Endothelial cell of umbilical vein (primary cell): ENCODE measurements around the gene SPINK13. TPM values are rescaled to one million over a fixed set of nuclear protein-coding genes. Genes with fewer than 3 reads are reported as not detected.

ENCODE experiments used
- BruUV-seq: library from RNA; stranded (reverse); fragments of 400-500 nt; replicated peaks from 2 replicates; lab custom pipeline; 2021; lab: Mats Ljungman, UMichigan
- CTCF ChIA-PET: fragments of 300-600, 350-600 bp; sonication (Branson Sonifier 250); formaldehyde crosslinking; loops from one replicate; lab custom pipeline; 2021; ENCODE audit warnings: antibody characterized with exemption, inconsistent platforms; lab: Charles Lee
- POLR2A ChIA-PET: fragments of 300-600, 350-600 bp; sonication (Branson Sonifier 250); formaldehyde crosslinking; loops from one replicate; lab custom pipeline; 2021; ENCODE audit warnings: antibody characterized with exemption, inconsistent platforms; lab: Charles Lee
- DNase-seq: peaks from one replicate; pipeline ENCODE4 v3.0.0-alpha.2; 2011; ENCODE audit warnings: low read depth, low spot score
- FAIRE-seq: peaks from 2 replicates; lab custom pipeline; 2011; peaks lifted over from hg19 to GRCh38; lab: Jason Lieb, UNC
- H2AFZ ChIP-seq: 2 replicates; pipeline ENCODE4 v1.6.0; 2012; ENCODE audit warnings: low read depth, low read length, control low read depth, inconsistent platforms
- H3K27ac ChIP-seq: 2 replicates; pipeline ENCODE4 v1.5.1; 2011; ENCODE audit warnings: low read depth, mild to moderate bottlenecking, control low read depth, low read length, moderate library complexity; ENCODE audit not compliant: insufficient read depth
- H3K27me3 ChIP-seq, 2 experiments: 2 replicates each; pipeline versions ENCODE4 v1.6.0 to v1.6.1; 2011; ENCODE audit warnings: low read length in 2 of 2, mixed read lengths in 1 of 2; ENCODE audit not compliant: control insufficient read depth in 2 of 2, insufficient read depth in 2 of 2
- H3K36me3 ChIP-seq, 2 experiments: 2 replicates in 1 of 2; 3 replicates in 1 of 2; pipeline ENCODE4 v1.5.1; 2011; ENCODE audit warnings: low read length in 2 of 2, mild to moderate bottlenecking in 1 of 2, moderate library complexity in 1 of 2; ENCODE audit not compliant: control insufficient read depth in 2 of 2, insufficient read depth in 2 of 2; ENCODE audit errors: extremely low read depth in 1 of 2
- H3K4me1 ChIP-seq: 3 replicates; pipeline ENCODE4 v1.5.1; 2011; ENCODE audit warnings: mild to moderate bottlenecking, low read length; ENCODE audit not compliant: control insufficient read depth, insufficient read depth; ENCODE audit errors: extremely low read depth
- H3K4me2 ChIP-seq: 2 replicates; pipeline ENCODE4 v1.6.1; 2011; ENCODE audit warnings: low read length, control low read depth, mixed read lengths; ENCODE audit not compliant: insufficient read depth
- H3K4me3 ChIP-seq, 3 experiments: fragments of 200-600 bp in 1 of 3; sonication (generic), shearing (Covaris generic) in 1 of 3; replicated peaks in 1 of 3; 2 replicates each; pipeline ENCODE4 v1.5.1; 2011 to 2016; ENCODE audit warnings: control low read depth in 3 of 3, low read length in 3 of 3, mild to moderate bottlenecking in 2 of 3, inconsistent platforms in 1 of 3, low read depth in 1 of 3, moderate library complexity in 1 of 3; ENCODE audit not compliant: insufficient read depth in 1 of 3
- H3K79me2 ChIP-seq: 2 replicates; pipeline ENCODE4 v1.6.0; 2012; ENCODE audit warnings: low read length, inconsistent platforms; ENCODE audit not compliant: control insufficient read depth, insufficient read depth
- H3K9ac ChIP-seq: replicated peaks from 2 replicates; pipeline ENCODE3; 2011; ENCODE audit warnings: low read length, control low read depth; ENCODE audit not compliant: insufficient read depth; ENCODE audit errors: extremely low read depth
- H3K9me1 ChIP-seq: replicated peaks from 3 replicates; pipeline ENCODE4 v1.6.0; 2011; ENCODE audit warnings: mild to moderate bottlenecking, low read length; ENCODE audit not compliant: control insufficient read depth, insufficient read depth; ENCODE audit errors: extremely low read depth
- H3K9me3 ChIP-seq: replicated peaks from 2 replicates; pipeline ENCODE4 v1.5.1; 2012; ENCODE audit warnings: low read length, inconsistent platforms; ENCODE audit not compliant: control insufficient read depth, insufficient read depth
- H4K20me1 ChIP-seq: replicated peaks from 2 replicates; pipeline ENCODE3; 2011; ENCODE audit warnings: mild to moderate bottlenecking, low read length; ENCODE audit not compliant: control insufficient read depth, insufficient read depth; ENCODE audit errors: extremely low read depth
- EZH2 ChIP-seq: IDR thresholded peaks from 2 replicates; pipeline ENCODE4 v1.6.1; 2012; ENCODE audit warnings: borderline replicate concordance, low read depth, mild to moderate bottlenecking, moderate library complexity, low read length, inconsistent platforms; ENCODE audit not compliant: severe bottlenecking
- FOS ChIP-seq: IDR thresholded peaks from 2 replicates; pipeline ENCODE4 v1.6.1; 2011; ENCODE audit warnings: mild to moderate bottlenecking, low read length, moderate library complexity, borderline replicate concordance; ENCODE audit not compliant: insufficient read depth
- GATA2 ChIP-seq: IDR thresholded peaks from 2 replicates; pipeline ENCODE4 v1.7.0; 2011; ENCODE audit warnings: low read depth, mild to moderate bottlenecking, moderate library complexity, mixed read lengths, low read length; ENCODE audit not compliant: insufficient read length, insufficient read depth
- JUN ChIP-seq: IDR thresholded peaks from 2 replicates; pipeline ENCODE4 v1.6.1; 2011; ENCODE audit warnings: borderline replicate concordance, low read depth; ENCODE audit not compliant: insufficient read length, insufficient read depth
- MAX ChIP-seq: IDR thresholded peaks from 2 replicates; pipeline ENCODE4 v1.6.1; 2011; ENCODE audit not compliant: insufficient read depth, insufficient read length
- MYC ChIP-seq: IDR thresholded peaks from one replicate; pipeline ENCODE4 v1.6.1; 2011; ENCODE audit warnings: mild to moderate bottlenecking, low read depth, low read length
- POLR2A ChIP-seq: IDR thresholded peaks from 2 replicates; pipeline ENCODE4 v1.6.1; 2012; ENCODE audit warnings: low read depth, mild to moderate bottlenecking, control low read depth, low read length
- POLR2AphosphoS5 ChIP-seq: IDR thresholded peaks from 2 replicates; pipeline ENCODE4 v1.6.1; 2012; ENCODE audit warnings: low read depth, mild to moderate bottlenecking, control low read depth, low read length, moderate library complexity; ENCODE audit not compliant: insufficient read depth
- dilution Hi-C: fragments of 300-500 bp; cut with MboI; formaldehyde crosslinking; loops from one replicate; pipeline ENCODE4 v1.15.0; 2019; ENCODE audit warnings: low sequenced_read_pairs; ENCODE audit not compliant: extremely low pct_ligation_motif_present
- intact Hi-C: fragments of 100-400 bp; cut with micrococcal nuclease; formaldehyde crosslinking; loops from one replicate; pipeline ENCODE4 v1.10.0; 2022
- polyA plus RNA-seq, 4 experiments: library from polyadenylated mRNA; depleted of rRNA in 3 of 4; stranded (reverse) in 3 of 4; unstranded in 1 of 4; fragments of >200 nt; gene quantifications; 2 replicates each; pipeline versions ENCODE4 v1.2.1 to v1.2.3, GENCODE V29; 2011 to 2012; ENCODE audit warnings: missing spikeins in 1 of 4
- total RNA-seq: library from RNA; stranded (reverse); gene quantifications from 2 replicates; pipeline ENCODE4 v1.2.3, GENCODE V29; 2021
- TF ChIP-seq, protein P1 (sequence below), 2 donors: IDR thresholded peaks; 1 replicate in 1 of 2; 2 replicates in 1 of 2; pipeline ENCODE4 v1.5.1; 2011; ENCODE audit warnings: low read length in 2 of 2, mild to moderate bottlenecking in 2 of 2, moderate library complexity in 2 of 2, control low read depth in 1 of 2, inconsistent platforms in 1 of 2, low read depth in 1 of 2; ENCODE audit not compliant: insufficient read depth in 1 of 2; ENCODE audit errors: extremely low read depth in 1 of 2

The SPINK13 gene
- total and polyA plus RNA-seq, 2 donors (not counting 3 experiments of a cell fraction or from before 2014, with no cell fraction given): not detected

DNA sequence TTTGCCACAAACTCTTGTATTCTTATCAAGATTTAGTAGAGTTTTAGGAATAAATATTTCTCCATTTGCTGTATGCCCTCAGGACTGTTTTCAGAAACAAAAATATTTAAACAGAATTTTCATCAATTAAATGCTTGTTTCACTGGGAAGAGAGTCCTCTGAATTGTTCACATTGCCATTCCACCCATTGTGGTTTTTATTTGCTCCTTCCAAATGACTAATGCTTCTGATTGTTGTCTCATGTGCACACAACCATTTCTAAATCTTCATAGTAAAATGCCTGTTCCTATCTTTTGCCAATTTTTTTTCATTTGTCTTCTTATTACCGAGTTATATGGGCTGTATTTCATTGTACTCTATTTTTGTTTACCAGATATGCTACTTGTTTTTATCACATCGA lies 19.7 kb upstream of the SPINK13 start:
- Histone ChIP-seq H3K4me2 (no peak overlapping the region), H3K27ac (no peak overlapping the region), H3K4me3 (no peak overlapping the region), H3K27me3 (no peaks in the 10 kb centered on the region), H3K79me2 (no peaks in the 10 kb centered on the region), H2AFZ (no peak overlapping the region), H4K20me1 (no peaks in the 10 kb centered on the region), H3K9me3 (no peaks in the 10 kb centered on the region), H3K4me1 (no peaks in the 10 kb centered on the region), H3K9me1 (no peaks in the 10 kb centered on the region), H3K36me3 (no peaks in the 10 kb centered on the region), H3K9ac (no peak overlapping the region)
- CTCF ChIA-PET: no interaction called here
- POLR2A ChIA-PET: no interaction called here
- DNase-seq (no peak), FAIRE-seq (no peak)
- intact Hi-C loops (no loop called here), dilution Hi-C loops (no loop called here)
- TF ChIP-seq FOS (no peak), MYC (no peak), EZH2 (no peak), JUN (no peak), MAX (no peak), GATA2 (no peak), POLR2A (no peak), POLR2AphosphoS5 (no peak)
- TF ChIP-seq, protein P1, sequence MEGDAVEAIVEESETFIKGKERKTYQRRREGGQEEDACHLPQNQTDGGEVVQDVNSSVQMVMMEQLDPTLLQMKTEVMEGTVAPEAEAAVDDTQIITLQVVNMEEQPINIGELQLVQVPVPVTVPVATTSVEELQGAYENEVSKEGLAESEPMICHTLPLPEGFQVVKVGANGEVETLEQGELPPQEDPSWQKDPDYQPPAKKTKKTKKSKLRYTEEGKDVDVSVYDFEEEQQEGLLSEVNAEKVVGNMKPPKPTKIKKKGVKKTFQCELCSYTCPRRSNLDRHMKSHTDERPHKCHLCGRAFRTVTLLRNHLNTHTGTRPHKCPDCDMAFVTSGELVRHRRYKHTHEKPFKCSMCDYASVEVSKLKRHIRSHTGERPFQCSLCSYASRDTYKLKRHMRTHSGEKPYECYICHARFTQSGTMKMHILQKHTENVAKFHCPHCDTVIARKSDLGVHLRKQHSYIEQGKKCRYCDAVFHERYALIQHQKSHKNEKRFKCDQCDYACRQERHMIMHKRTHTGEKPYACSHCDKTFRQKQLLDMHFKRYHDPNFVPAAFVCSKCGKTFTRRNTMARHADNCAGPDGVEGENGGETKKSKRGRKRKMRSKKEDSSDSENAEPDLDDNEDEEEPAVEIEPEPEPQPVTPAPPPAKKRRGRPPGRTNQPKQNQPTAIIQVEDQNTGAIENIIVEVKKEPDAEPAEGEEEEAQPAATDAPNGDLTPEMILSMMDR (IDR thresholded peaks at IDR 0.05; ENCODE audit: extremely low read depth in 1 of 2, insufficient read depth in 1 of 2, low read depth in 1 of 2, low read length in 2 of 2): no peak
- BruUV-seq: no TSS peak
